Activated T-cell treated with anti-CD3 and anti-CD28 coated beads for 1 hour (primary cell): ENCODE measurements around the gene RPL7A.
"Not testable (repeated sequence)": the region's sequence is repeated elsewhere in the genome, so short reads cannot be mapped to it uniquely, and the experiment has no call there.

ENCODE experiments used
- DNase-seq: peaks from one replicate; pipeline ENCODE4 v3.0.0-alpha.2; 2020; ENCODE audit warnings: low read depth

RPL7A gene

DNA sequence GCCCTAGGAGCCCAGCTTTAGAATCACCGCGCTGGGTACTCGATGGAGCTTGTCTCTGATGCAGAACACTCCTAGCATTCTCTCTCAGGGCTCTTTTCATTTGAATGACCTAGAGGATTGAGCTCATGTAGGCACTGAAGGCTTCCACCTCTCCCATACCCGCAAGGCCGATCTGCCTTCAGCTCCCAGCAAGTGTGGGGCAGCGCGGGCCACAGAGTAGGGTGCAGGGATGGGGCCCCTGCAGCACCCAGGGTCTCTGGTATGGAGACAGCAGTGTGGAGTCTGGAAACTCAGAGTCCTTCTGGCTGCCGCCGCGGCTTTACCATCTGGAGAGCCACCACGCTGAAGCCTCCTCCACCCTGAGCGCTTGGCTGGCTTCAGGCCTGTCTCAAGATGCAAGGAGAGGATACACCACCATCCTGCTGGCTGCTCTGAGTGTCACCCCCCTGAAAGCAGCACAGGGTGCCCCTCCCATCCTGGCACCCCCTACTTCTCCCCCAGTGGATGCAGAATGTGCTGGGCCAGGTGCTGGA is 41.1 kb downstream of the RPL7A start:
- DNase-seq: no peak

DNA sequence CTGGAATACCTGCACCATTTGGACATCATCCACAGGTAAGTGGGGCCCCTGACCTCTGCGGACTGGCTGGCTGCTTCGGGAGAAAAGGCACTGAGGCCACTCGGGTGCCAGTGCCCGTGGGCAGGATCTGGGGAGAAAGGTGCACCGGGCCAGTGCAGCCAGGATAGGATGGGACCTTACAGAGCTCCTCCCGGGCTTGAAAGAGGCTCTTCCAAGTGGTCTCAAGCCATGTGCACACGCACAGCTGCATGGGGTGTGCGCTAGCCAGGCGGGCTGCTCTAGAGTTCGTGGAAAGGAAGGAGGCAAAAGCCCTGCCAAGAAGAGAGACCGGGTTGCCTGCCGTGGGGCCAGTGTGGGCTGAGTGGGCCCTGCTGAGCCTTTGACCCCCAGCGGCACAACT is 41.5 kb downstream of the RPL7A start:
- no peak for DNase-seq

DNA sequence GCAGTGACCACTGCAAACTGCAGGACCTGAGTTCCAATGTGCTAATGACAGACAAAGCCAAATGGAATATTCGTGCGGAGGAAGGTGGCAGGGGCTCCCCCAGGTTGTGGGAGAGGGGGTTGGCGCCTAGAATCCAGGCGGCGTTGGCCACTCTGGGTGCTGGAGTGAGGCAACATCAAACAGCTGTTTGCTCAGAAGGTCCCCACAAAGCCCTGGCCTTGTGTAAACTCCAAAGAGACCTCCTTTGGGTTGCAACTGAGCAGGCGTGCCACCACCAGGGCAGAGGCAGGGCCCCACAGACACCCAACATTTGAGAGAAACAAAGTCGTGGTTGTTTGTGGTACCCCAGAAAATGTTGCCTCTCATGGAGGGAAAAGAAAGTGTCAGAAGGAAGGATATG is 42.7 kb downstream of the RPL7A start:
- no peak for DNase-seq

DNA sequence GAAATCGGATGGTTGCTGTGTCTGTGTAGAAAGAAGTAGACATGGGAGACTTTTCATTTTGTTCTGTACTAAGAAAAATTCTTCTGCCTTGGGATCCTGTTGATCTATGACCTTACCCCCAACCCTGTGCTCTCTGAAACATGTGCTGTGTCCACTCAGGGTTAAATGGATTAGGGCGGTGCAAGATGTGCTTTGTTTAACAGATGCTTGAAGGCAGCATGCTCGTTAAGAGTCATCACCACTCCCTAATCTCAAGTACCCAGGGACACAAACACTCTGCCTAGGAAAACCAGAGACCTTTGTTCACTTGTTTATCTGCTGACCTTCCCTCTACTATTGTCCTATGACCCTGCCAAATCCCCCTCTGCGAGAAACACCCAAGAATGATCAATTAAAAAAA is 43.4 kb downstream of the RPL7A start:
- not testable (repeated sequence) for DNase-seq

DNA sequence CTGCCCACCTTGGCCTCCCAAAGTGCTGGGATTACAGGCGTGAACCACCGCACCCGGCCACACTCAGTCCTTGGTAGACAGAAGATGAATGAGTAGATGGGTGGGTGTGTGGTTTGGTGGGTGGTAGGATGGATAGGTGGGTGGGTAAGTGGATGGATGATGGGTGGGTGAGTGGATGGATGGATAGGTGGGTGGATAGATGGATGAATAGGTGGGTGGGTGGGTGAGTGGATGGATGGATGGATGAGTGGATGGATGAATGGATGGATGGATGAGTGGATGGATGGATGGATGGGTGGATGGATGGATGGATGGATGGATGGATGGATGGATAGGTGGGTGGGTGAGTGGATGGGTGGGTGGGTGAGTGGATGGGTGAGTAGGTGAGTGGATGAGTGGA is 44.3 kb downstream of the RPL7A start:
- DNase-seq: not testable (repeated sequence)

DNA sequence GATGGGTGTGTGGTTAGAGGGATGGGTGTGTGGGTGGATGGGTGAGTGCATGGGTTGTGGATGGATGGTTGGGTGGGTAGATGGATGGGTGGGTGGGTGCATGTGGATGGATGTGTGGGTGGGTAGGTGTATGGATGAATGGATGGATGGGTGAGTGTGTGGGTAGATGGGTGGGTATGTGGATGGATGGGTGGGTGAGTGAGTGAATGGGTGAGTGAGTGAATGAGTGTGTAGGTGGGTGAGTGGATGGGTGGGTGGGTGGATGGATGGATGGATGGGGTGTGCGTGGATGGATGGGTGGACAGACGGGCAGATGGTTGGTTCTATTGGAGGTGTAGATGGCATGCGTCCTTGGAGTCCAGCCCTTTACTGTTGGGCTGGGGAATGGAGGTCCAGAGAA is 45.4 kb downstream of the RPL7A start:
- DNase-seq: no peak

DNA sequence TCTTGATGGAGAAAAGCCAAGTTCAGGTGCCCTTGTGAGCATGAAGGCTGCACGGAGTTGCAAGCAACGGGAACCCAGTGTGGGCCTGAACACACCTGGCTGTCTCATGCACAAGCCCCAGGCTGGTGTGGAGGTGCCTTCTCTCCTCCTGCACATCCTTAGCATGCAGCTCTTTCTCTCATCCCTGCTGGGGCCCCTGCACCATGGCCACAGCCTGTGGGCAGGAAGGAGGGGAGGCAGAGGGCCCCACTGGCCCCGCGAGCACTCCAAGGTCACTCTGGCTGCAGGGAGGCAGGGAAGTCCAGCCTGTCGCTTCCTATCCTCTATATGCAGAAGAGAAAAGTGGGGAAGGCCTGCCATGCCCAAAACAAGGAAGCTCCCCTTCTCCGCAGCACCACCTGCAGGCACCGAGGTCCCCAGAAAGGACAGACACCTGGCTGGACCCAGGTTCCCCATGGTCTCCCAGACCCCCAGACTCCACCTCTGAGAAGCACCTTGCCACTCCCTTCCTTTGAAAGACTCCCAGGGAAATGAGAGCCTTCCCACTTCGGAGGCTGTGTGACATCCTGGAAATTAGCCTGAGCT is 46.8 kb downstream of the RPL7A start:
- DNase-seq: no peak

DNA sequence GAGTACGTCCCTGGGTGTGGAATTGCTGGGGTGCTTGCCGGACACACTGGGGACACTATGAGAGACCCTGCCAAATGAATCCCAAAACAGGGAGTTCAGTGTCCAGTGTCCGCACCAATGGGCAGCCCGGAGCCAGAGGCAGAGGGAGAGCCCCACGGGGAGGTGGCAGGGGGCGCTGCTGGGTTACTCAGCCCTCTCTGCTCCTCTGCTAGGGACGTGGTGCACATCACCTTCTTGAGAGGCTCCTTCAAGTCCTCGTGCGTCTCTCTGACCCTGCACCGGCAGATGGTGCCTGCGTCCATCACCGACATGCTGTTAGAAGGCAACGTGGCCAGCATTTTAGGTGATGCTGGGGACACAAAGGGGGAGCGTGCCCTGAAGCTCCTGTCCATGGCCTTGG is 48.9 kb downstream of the RPL7A start:
- DNase-seq: no peak

DNA sequence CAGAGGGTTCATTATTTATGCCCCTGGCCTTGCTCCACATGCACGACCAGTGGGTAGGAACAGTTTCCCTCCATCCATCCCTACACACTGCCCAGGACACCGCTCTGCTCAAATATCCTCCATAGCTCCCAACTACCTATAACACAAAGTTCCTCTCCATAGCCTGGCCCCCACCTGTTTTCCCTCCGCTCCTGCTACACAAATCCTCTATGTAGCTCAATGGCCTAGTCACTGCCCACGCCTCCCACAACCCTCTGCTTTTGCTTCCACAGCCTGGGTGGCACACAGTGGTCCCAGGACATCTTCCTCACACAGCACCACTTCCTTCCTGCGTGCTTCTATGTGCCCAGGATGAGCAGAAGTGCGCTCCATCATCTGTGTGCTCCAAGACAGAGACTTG is 49.4 kb downstream of the RPL7A start:
- DNase-seq: no peak

DNA sequence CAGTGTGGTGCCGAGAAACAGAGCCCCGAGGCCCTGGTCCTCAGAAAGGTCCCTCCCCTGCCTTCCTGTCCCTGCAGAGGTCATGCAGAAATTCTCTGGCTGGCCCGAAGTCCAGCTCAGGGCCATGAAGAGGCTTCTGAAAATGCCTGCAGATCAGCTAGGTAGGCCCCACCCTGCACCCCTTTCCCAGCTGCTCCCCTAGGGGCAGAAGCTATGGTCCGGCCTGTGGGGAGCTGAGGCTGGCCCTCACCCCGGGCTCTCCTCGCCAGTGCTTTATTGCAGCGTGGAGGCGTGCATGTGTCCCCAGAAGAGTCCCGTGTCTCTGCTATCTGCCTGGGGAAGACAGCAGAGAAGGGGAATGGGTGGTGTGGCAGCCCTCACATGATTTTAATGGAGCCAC is 49.9 kb downstream of the RPL7A start:
- no peak for DNase-seq

DNA sequence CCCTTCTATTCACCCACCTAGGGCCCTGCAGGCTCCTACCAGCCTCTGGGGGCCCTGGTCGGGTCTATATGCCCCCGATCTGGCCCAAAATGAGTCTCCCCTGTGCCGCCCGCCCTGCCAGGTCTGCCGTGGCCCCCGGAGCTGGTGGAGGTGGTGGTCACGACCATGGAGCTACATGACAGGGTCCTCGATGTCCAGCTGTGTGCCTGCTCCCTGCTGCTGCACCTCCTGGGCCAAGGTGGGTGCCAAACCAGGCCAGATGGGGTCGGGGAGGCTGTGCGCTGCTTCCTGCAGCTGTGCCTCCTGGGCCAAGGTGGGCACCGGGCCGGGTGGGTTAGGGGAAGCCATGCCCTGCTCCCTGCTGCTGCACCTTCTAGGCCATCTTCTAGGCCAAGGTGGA is 52.3 kb downstream of the RPL7A start:
- no peak for DNase-seq
